ENCODE data around the gene MGST3.
"Not testable (repeated sequence)": the region's sequence is repeated elsewhere in the genome, so short reads cannot be mapped to it uniquely, and the experiment has no call there.

The MGST3 gene

GRCh38 chr1:165629848-165630628, 996 bp upstream of the MGST3 start:
- no peak for FAIRE-seq

- FAIRE-seq, result no peak
Measured at GRCh38 chr1:165631342-165632151, 513 bp downstream of the MGST3 start.

GRCh38 chr1:165632152-165632469, 1.1 kb downstream of the MGST3 start:
- no peak for FAIRE-seq

GRCh38 chr1:165632491-165632890, 1.5 kb downstream of the MGST3 start:
- FAIRE-seq, result no peak

- FAIRE-seq, result no peak
Measured at GRCh38 chr1:165633614-165634013, 2.6 kb downstream of the MGST3 start.

GRCh38 chr1:165634154-165634921, 3.3 kb downstream of the MGST3 start:
- no peak for FAIRE-seq

- FAIRE-seq, result no peak
Measured at GRCh38 chr1:165635329-165635728, 4.3 kb downstream of the MGST3 start.

GRCh38 chr1:165635823-165636222, 4.8 kb downstream of the MGST3 start:
- FAIRE-seq, result no peak

- no peak for FAIRE-seq
Measured at GRCh38 chr1:165637427-165637826, 6.4 kb downstream of the MGST3 start.

- FAIRE-seq, result not testable (repeated sequence)
Measured at GRCh38 chr1:165638211-165638610, 7.2 kb downstream of the MGST3 start.

GRCh38 chr1:165639821-165640623, 9.0 kb downstream of the MGST3 start:
- FAIRE-seq, result no peak

- FAIRE-seq, result no peak
Measured at GRCh38 chr1:165641231-165641987, 10.4 kb downstream of the MGST3 start.

GRCh38 chr1:165644064-165644735, 13.2 kb downstream of the MGST3 start:
- no peak for FAIRE-seq

GRCh38 chr1:165645654-165646366, 14.8 kb downstream of the MGST3 start:
- FAIRE-seq, result no peak

GRCh38 chr1:165647517-165647916, 16.5 kb downstream of the MGST3 start:
- FAIRE-seq, result no peak

- no peak for FAIRE-seq
Measured at GRCh38 chr1:165647970-165648369, 16.9 kb downstream of the MGST3 start.

- FAIRE-seq, result no peak
Measured at GRCh38 chr1:165648919-165649572, 18.0 kb downstream of the MGST3 start.

GRCh38 chr1:165650981-165651625, 20.1 kb downstream of the MGST3 start:
- FAIRE-seq, result no peak
